GM21825 (cell line): ENCODE results near the gene ANO9.

ENCODE experiments used
- ATAC-seq: cut with Tn5 transposase; IDR thresholded peaks from one replicate; pipeline ENCODE4 v1.9.1; 2021; ENCODE audit warnings: mild to moderate bottlenecking, moderate library complexity; ENCODE audit not compliant: unreplicated experiment

ANO9 gene

GRCh38 chr11:372809-373715 lies 68.7 kb downstream of the ANO9 start:
- no peak for ATAC-seq

- ATAC-seq: no peak
Observed at GRCh38 chr11:371716-372590, 69.9 kb downstream of the ANO9 start.

GRCh38 chr11:371051-371450 lies 70.8 kb downstream of the ANO9 start:
- ATAC-seq: no peak

GRCh38 chr11:370070-370941 lies 71.5 kb downstream of the ANO9 start:
- ATAC-seq: no peak

- ATAC-seq: no peak
Observed at GRCh38 chr11:369336-370018, 72.3 kb downstream of the ANO9 start, which contains the start of gene B4GALNT4. B4GALNT4 (plus strand) TSS chr11:369499; CDS start chr11:369804, 305 bp downstream.

- no peak for ATAC-seq
Observed at GRCh38 chr11:368414-369335, 73.1 kb downstream of the ANO9 start.

- no peak for ATAC-seq
Observed at GRCh38 chr11:367956-368413, 73.8 kb downstream of the ANO9 start.
